Spleen (tissue), 7 donors: ENCODE data around the gene RAPGEF4.

Source experiments
- POLR2A ChIP-seq, 3 donors: fragments of 450-650 bp; IDR thresholded peaks; one replicate each; pipeline ENCODE4 v1.5.1; 2017; ENCODE audit warnings: antibody characterized with exemption in 3 of 3, mild to moderate bottlenecking in 1 of 3
- TF ChIP-seq, protein P1 (sequence below), 11 experiments: fragments of 200-600 bp in 7 of 11; fragments of 450-650 bp in 4 of 11; sonication (generic) in 4 of 11; IDR thresholded peaks in 8 of 11; conservative IDR thresholded peaks in 3 of 11; 1 replicate in 7 of 11; 2 replicates in 4 of 11; pipeline versions ENCODE4 v1.4.0 to v1.8.0; 2016 to 2021; ENCODE audit warnings: antibody characterized with exemption in 11 of 11, inconsistent platforms in 4 of 11, mild to moderate bottlenecking in 1 of 11
- donor health status: DM: no; HTN: no; CAD: no; lungs with moderate emphysema.
- donor health status: DM: no; HTN: no; CAD: no.
- donor health status: DM: no; HTN: no; CAD: no.

DNA sequence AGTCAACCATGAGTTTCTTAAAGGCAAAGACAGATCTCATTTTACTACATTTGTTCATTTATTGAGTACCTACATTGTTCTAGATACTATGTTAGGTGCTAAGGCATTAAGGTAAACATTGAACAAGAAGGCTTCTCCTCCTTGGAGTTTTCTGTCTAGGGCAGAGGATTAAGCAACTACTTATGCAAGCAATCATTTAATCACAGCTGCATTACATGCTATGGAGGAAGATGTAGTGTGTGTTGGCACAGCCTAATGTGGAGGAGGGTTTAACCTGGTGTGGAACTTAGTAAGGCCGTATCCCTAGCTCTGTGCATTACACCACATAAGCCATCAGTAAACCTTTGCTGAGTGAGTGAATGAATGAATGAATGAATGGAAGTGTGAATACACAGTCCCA is 233.5 kb downstream of the RAPGEF4 start:
- TF ChIP-seq, protein P1, sequence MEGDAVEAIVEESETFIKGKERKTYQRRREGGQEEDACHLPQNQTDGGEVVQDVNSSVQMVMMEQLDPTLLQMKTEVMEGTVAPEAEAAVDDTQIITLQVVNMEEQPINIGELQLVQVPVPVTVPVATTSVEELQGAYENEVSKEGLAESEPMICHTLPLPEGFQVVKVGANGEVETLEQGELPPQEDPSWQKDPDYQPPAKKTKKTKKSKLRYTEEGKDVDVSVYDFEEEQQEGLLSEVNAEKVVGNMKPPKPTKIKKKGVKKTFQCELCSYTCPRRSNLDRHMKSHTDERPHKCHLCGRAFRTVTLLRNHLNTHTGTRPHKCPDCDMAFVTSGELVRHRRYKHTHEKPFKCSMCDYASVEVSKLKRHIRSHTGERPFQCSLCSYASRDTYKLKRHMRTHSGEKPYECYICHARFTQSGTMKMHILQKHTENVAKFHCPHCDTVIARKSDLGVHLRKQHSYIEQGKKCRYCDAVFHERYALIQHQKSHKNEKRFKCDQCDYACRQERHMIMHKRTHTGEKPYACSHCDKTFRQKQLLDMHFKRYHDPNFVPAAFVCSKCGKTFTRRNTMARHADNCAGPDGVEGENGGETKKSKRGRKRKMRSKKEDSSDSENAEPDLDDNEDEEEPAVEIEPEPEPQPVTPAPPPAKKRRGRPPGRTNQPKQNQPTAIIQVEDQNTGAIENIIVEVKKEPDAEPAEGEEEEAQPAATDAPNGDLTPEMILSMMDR (IDR thresholded peaks at IDR 0.05 in 8 of 11, conservative IDR thresholded peaks at IDR 0.05 in 3 of 11) = no peak
- TF ChIP-seq POLR2A (IDR thresholded peaks at IDR 0.05) = no peak
